A673 (cell line): ENCODE data around the gene SLCO3A1. TPM values are rescaled to one million over a fixed set of nuclear protein-coding genes. Genes with fewer than 3 reads are reported as not detected.

ENCODE experiments used
- BruUV-seq: library from RNA; stranded (reverse); fragments of 400-500 nt; replicated peaks from 2 replicates; lab custom pipeline; 2021; lab: Mats Ljungman, UMichigan
- CTCF ChIA-PET: fragments of 300-600 bp; sonication (Branson Sonifier 250); formaldehyde crosslinking; loops from one replicate; lab custom pipeline; 2022; ENCODE audit warnings: antibody characterized with exemption; lab: Charles Lee
- POLR2A ChIA-PET: fragments of 300-600 bp; sonication (Branson Sonifier 250); formaldehyde crosslinking; loops from one replicate; lab custom pipeline; 2022; ENCODE audit warnings: antibody characterized with exemption; ENCODE audit not compliant: low non-redundant PET; lab: Charles Lee
- DNase-seq: peaks from one replicate; pipeline ENCODE4 v3.0.0-alpha.2; 2015; ENCODE audit warnings: low spot score
- H3K27ac ChIP-seq: fragments of 200-600 bp; sonication (generic); 2 replicates; pipeline ENCODE4 v1.5.1; 2016; ENCODE audit warnings: mixed run types, low read depth, mild to moderate bottlenecking, mixed read lengths, antibody characterized with exemption, low read length; ENCODE audit not compliant: poor library complexity, severe bottlenecking
- H3K27me3 ChIP-seq: fragments of 200-600 bp; sonication (generic); replicated peaks from 2 replicates; pipeline ENCODE4 v1.6.1; 2017; ENCODE audit warnings: mixed run types, low read depth, mild to moderate bottlenecking, mixed read lengths, antibody characterized with exemption, low read length; ENCODE audit not compliant: insufficient read depth, poor library complexity
- H3K36me3 ChIP-seq: fragments of 200-600 bp; sonication (generic); 2 replicates; pipeline ENCODE4 v1.6.1; 2016; ENCODE audit warnings: mixed run types, mild to moderate bottlenecking, mixed read lengths, antibody characterized with exemption, low read length; ENCODE audit not compliant: insufficient read depth, poor library complexity, severe bottlenecking
- H3K4me1 ChIP-seq: fragments of 200-600 bp; sonication (generic); 2 replicates; pipeline ENCODE4 v1.6.1; 2017; ENCODE audit warnings: mixed run types, mild to moderate bottlenecking, mixed read lengths, antibody characterized with exemption, low read length; ENCODE audit not compliant: insufficient read depth, poor library complexity, severe bottlenecking
- H3K4me3 ChIP-seq: fragments of 200-600 bp; sonication (generic); 2 replicates; pipeline ENCODE4 v1.5.1; 2016; ENCODE audit warnings: low read depth, mixed run types, mild to moderate bottlenecking, mixed read lengths, low read length; ENCODE audit not compliant: poor library complexity, severe bottlenecking
- H3K9me3 ChIP-seq: fragments of 200-600 bp; sonication (generic); 2 replicates; pipeline ENCODE4 v1.6.1; 2016; ENCODE audit warnings: mixed run types, low read depth, mild to moderate bottlenecking, mixed read lengths, antibody characterized with exemption, low read length; ENCODE audit not compliant: poor library complexity, severe bottlenecking
- EZH2 ChIP-seq: fragments of 200-600 bp; sonication (generic); IDR thresholded peaks from 2 replicates; pipeline ENCODE4 v1.6.1; 2017; ENCODE audit warnings: borderline replicate concordance, low read depth, mild to moderate bottlenecking, mixed read lengths, antibody characterized with exemption, low read length; ENCODE audit not compliant: poor library complexity, severe bottlenecking
- intact Hi-C: fragments of 100-400 bp; cut with micrococcal nuclease; formaldehyde crosslinking; loops from one replicate; pipeline ENCODE4 v1.10.0; 2022; ENCODE audit not compliant: unreplicated experiment
- total RNA-seq: library from RNA; stranded (reverse); gene quantifications from 2 replicates; pipeline ENCODE4 v1.2.3, GENCODE V29; 2021
- TF ChIP-seq, protein P1 (sequence below): fragments of 300-800, 200-600 bp; sonication (generic); conservative IDR thresholded peaks from 2 replicates; pipeline ENCODE4 v1.5.1; 2017; ENCODE audit warnings: low read depth, mild to moderate bottlenecking, antibody characterized with exemption, low read length, moderate library complexity, mixed read lengths

The SLCO3A1 gene
- total RNA-seq, 1 experiment from 2014 or later, result 16.6 TPM

DNA sequence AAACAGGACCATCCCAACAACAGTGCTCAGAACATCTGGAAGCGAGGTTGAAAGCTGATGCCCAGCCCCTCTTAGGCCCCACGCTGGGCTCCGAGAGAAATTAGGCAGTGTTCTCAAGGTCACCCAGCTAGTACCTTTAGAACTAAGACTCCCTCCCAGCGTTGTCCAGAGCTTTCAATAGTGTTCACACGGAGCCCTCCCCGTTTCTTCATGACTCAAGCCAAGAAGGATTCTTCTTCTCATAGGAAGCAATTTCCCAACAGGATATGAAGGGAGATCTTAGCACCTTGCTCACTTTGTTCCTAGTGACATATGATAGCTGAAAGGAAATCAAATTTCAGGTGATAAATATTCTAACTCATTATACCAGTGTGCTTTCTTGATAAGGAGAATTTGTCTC lies 296.0 kb downstream of the SLCO3A1 start:
- no peak for DNase-seq
- H3K9me3 ChIP-seq, result no peaks in the 10 kb centered on the region
- TF ChIP-seq, protein P1, sequence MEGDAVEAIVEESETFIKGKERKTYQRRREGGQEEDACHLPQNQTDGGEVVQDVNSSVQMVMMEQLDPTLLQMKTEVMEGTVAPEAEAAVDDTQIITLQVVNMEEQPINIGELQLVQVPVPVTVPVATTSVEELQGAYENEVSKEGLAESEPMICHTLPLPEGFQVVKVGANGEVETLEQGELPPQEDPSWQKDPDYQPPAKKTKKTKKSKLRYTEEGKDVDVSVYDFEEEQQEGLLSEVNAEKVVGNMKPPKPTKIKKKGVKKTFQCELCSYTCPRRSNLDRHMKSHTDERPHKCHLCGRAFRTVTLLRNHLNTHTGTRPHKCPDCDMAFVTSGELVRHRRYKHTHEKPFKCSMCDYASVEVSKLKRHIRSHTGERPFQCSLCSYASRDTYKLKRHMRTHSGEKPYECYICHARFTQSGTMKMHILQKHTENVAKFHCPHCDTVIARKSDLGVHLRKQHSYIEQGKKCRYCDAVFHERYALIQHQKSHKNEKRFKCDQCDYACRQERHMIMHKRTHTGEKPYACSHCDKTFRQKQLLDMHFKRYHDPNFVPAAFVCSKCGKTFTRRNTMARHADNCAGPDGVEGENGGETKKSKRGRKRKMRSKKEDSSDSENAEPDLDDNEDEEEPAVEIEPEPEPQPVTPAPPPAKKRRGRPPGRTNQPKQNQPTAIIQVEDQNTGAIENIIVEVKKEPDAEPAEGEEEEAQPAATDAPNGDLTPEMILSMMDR, result no peak
- TF ChIP-seq EZH2, result no peak
- H3K27me3 ChIP-seq, result no peaks in the 10 kb centered on the region
- peaks cover 12% of the 10 kb centered on the region for H3K4me1 ChIP-seq
- intact Hi-C loops, result no loop called here
- ChIA-PET POLR2A (no interaction called here), CTCF (no interaction called here)
- no peaks in the 10 kb centered on the region for H3K36me3 ChIP-seq
- no peak overlapping the region for H3K27ac ChIP-seq
- H3K4me3 ChIP-seq, result no peak overlapping the region
- BruUV-seq, result no TSS peak

DNA sequence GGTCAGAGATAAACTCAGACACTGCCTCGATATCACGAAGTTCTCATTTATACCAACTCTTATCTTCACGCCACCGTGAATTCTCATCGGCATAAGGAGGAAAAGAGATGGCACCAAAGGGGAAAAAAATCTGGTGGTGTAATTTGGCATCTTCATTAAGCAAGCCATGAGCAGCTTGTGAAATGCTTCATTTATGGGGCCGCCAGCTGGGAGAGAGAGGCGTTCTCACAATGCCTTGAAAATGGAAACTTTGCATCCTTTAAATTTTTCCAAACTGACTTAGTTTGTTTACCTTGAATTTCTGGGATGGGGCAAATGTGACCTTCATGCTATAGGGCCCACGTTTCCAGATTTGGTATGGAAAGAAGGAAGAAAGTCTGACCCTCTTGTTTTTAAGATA lies 297.7 kb downstream of the SLCO3A1 start:
- H3K4me3 ChIP-seq, result no peak overlapping the region
- H3K36me3 ChIP-seq, result no peaks in the 10 kb centered on the region
- H3K9me3 ChIP-seq, result no peaks in the 10 kb centered on the region
- no TSS peak for BruUV-seq
- TF ChIP-seq, protein P1, result no peak
- POLR2A ChIA-PET, result no interaction called here
- intact Hi-C loops, result no loop called here
- H3K4me1 ChIP-seq, result peaks cover 9% of the 10 kb centered on the region
- H3K27ac ChIP-seq, result no peak overlapping the region
- CTCF ChIA-PET, result interaction anchor here (0.7 kb wide), 1 partner anchor 58 kb away, joined by 3 read pairs; no protein-coding TSS in a partner anchor
- H3K27me3 ChIP-seq, result no peaks in the 10 kb centered on the region
- DNase-seq, result no peak

GRCh38 chr15:92151741-92152140 lies 298.2 kb downstream of the SLCO3A1 start:
- POLR2A ChIA-PET, result no interaction called here
- TF ChIP-seq, protein P1, result no peak
- TF ChIP-seq EZH2, result no peak
- no peaks in the 10 kb centered on the region for H3K27me3 ChIP-seq
- H3K4me3 ChIP-seq, result no peak overlapping the region
- H3K27ac ChIP-seq, result no peak overlapping the region
- no peak for DNase-seq
- intact Hi-C loops, result no loop called here
- H3K36me3 ChIP-seq, result no peaks in the 10 kb centered on the region
- no peaks in the 10 kb centered on the region for H3K9me3 ChIP-seq
- BruUV-seq, result no TSS peak
- peaks cover 4% of the 10 kb centered on the region for H3K4me1 ChIP-seq
- CTCF ChIA-PET, result no interaction called here
